HG02981 (cell line): ENCODE measurements around the gene FLT3LG.
A peak's percentile ranks its signal among the peaks of the same experiment; 100 is the strongest.

ENCODE experiments used
- ATAC-seq: cut with Tn5 transposase; IDR thresholded peaks from one replicate; pipeline ENCODE4 v1.9.1; 2021; ENCODE audit warnings: mild to moderate bottlenecking, moderate library complexity; ENCODE audit not compliant: unreplicated experiment

The FLT3LG gene

DNA sequence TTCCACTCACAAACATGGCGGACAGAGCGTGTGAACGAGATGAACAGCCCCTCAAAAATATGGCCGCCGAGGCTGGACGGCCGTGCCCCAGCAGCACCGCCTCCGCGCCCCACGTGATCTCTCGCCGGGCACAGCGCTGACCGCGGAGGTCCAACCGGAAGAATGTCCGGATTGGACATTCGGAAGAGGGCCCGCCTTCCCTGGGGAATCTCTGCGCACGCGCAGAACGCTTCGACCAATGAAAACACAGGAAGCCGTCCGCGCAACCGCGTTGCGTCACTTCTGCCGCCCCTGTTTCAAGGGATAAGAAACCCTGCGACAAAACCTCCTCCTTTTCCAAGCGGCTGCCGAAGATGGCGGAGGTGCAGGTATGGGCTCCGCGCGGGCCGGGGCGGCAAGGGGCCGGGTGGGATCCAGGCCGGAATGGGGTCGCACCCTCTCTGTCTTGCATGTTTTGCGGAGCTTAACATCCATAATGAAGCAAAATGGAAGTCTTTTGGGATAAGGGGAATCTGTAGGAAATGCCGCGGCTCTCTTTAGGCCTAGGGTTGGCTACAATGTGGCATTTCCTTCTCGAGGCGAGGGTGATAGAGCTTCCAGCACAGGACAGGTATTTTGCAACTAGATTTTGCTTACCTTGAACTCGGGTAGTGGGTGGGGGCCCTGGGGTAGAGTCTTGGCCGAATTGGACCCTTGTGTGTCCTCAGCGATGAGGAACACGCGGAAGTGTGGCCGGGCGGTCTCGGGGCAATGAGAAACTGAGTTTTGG is 13.4 kb downstream of the FLT3LG start, which contains the start of gene RPL13A:
TSS of gene RPL13A (plus strand) at position 332 of the 769 bp plus-strand sequence. CDS start at position 354, 22 bp downstream.
- ATAC-seq = peak; percentile 89

DNA sequence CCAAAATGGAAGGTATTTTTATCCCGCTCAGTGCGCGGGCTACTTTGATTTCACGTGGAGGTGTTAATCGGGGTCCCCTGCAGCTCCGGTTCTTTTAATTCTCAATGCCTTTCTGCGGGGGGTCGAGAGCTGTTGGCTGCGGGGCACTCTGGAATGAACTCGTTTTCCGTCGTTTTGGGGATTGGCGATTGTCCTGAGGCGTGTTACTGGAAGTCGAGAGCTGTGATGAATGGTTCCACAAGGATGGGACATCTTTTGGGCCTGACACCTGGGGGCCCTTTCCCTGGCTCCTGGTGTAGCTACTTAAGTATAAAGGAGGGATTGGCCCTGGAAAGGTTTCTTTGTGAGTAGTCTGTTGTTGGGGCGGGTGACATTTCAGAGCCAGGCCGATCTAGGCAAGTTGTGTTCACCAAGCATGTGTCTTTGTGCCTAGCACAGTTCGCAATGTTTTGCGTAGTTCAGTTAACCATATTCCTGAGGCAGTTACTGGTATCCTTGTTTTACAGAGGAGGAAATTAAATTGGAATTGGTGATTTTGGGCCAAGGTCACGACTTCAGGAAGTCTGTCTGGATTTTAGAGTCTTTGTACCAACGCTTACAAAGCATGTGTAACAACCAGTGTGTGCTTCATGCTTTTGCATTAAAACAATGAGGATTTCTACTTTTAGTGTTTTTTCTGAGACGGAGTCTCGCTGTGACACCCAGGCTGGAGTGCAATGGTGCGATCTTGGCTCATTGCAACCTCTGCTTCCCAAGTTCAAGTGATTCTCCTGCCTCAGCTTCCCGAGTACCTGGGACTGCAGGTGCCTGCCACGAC is 14.2 kb downstream of the FLT3LG start:
- no peak for ATAC-seq

GRCh38 chr19:49488863-49489537 is 15.0 kb downstream of the FLT3LG start:
- ATAC-seq = no peak

DNA sequence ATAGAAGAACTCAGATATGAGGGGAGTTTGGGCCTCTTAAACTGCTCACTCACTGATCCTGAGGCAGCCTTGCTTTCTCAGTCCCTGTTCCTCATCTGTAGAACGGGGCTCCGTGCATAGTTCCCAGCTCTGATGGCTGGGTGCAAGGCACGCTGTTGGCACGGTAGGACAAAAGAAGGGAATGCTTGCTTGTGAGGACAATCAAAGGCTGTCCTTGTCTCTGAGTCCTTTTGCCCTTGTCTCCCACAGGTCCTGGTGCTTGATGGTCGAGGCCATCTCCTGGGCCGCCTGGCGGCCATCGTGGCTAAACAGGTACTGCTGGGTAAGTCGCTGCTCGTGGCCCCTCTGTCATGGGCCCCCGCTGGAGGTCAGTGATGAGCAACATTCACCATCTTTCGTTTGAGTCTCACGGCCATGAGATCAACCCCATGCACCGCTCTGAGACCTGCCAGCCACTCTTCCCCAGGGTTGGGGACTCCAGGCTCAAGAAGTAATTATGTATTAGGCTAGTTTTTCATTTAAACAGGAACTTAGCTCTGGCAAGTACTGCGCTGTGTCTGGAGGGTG is 15.7 kb downstream of the FLT3LG start:
- no peak for ATAC-seq

DNA sequence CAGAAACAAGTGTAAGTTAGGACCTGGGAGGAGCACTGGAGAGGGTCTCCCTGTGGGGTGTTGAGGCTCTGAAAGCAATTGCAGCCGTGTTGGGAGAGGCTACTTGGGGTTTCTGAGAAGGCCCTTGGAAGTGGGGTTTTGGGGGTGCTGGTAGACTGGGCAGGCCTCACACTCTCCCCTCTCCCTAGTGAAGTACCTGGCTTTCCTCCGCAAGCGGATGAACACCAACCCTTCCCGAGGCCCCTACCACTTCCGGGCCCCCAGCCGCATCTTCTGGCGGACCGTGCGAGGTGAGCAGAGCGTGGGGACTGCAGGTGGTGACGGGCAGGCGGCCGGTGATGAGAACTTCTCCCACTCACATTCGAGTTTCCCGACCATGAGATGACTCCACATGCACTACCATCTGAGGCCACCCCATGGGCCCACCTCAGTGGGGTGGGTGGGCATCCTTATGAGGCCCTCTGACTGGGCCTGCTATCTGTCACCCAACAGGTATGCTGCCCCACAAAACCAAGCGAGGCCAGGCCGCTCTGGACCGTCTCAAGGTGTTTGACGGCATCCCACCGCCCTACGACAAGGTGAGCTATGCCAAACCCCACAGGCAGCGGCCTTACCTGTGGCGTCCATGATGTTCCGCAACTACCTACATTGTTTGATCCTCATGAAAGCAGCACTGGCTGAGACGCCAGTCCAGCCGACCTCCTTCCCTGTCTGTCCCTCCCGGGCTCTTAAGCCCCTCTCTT is 16.4 kb downstream of the FLT3LG start:
- no peak for ATAC-seq

- ATAC-seq = no peak
Observed at GRCh38 chr19:49491030-49491803, 17.2 kb downstream of the FLT3LG start.

GRCh38 chr19:49491804-49492572 is 18.0 kb downstream of the FLT3LG start:
- ATAC-seq = no peak

DNA sequence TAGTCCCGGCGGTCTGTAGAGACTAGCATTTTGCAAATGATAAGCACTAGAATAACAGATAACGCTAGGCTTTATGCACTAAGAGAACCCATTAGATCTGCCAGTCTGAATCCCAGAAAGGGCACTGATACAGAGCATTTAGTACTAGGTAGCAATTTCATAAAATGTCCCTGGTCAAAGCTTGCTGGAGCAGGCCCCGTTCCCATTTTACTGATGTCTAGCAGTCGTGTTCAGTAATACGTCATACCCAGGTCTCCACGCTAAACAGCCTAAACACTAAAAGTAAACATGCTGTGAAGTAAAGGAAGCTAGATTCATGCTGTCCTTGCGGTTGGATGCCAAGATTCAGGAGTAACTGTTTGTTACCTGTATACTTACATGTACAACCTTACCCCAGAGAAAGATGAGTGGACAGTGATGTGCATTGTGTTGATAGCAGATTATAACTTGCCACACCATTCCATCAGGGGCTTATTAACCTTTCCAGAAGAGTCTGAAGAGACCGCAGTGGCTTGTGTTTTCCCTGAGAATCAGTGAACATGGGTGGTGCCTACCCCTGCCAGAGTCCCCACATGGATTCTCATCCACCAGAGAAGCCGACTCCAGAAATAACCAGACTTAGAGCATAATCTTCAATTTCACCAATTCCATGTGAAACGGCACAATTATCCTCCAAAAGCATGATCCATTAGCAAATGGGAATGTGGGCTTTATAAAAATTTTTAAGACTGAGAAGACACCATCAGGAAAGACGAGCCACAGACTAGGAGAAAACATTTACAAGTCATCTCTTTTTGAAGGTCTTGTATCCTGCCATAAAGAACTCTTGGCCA is 18.8 kb downstream of the FLT3LG start:
- no peak for ATAC-seq

DNA sequence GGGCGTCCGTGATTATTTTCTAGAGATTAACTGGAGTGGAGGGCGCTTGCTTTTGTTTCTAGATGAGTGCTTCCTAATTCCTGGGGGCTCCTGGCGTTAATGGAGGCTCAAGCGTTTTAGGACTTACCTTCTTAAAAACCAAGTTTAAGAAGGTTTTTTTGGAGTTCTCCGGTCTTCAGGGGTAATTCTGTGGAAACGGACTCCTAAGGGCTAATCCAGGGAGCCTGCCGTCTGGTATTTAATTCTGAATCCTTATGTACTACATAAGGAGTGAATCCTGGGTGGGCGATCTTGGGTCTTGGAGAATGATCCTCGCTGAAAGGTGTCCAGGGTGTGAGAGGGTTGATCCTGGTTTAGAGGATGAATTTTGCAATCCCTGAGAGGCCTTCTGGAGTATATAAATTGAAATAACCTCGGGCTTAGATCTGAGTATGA is 22.6 kb downstream of the FLT3LG start:
- no peak for ATAC-seq

DNA sequence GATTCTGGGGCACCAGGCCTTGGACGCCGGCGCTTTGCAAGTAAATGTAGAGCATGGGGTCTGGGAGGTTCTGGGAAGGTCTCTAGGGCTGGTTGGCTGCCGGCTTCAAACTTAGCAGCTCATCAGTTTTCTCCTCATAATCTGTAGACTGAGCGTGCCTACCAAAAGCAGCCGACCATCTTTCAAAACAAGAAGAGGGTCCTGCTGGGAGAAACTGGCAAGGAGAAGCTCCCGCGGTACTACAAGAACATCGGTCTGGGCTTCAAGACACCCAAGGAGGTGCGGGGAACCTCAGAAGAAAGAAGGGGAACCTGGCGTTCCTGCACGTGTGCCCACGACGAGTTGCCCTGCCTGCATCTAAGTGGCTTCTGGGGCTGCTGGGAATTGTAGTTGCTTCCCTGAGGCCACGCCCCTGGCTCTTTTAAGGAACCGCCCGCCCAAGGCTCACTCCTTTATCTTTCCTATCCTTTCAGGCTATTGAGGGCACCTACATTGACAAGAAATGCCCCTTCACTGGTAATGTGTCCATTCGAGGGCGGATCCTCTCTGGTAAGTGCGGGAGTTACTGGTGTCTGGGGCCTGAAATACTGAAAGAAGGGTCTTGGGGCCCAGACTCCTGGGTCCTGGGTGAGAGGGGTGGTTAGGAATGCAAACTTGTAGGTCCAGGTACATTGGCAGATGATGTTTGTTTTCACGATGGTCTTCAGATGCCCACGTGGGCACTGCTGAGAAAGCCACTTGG is 23.2 kb downstream of the FLT3LG start:
- ATAC-seq = no peak

GRCh38 chr19:49497789-49498103 is 23.7 kb downstream of the FLT3LG start:
- ATAC-seq = no peak

GRCh38 chr19:49498475-49498874 is 24.5 kb downstream of the FLT3LG start:
- no peak for ATAC-seq

DNA sequence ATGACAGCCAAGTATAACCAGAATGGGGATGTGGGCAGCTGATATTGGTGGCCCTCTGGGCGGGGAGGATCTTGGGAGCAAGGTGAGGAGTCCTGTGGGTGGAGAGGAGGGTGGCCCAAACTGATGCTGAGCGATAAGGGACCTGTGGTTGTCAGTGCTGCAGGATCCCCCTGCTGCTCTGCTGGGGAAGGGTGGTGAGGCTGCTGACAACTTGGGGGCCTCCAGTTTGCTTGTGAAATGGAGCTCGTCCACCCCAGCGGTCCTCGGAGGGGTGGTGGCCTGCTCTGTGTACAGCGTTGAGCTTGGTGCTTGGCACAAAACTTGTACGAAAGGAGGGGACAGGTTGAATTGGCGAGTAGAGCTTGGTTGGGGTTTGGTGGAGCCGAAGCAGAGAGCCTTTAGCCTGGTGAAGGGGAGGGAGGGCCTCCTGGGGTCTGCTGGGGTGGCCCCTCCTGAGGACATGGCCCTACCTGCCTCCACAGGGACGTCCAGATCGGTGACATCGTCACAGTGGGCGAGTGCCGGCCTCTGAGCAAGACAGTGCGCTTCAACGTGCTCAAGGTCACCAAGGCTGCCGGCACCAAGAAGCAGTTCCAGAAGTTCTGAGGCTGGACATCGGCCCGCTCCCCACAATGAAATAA is 25.1 kb downstream of the FLT3LG start:
- no peak for ATAC-seq

DNA sequence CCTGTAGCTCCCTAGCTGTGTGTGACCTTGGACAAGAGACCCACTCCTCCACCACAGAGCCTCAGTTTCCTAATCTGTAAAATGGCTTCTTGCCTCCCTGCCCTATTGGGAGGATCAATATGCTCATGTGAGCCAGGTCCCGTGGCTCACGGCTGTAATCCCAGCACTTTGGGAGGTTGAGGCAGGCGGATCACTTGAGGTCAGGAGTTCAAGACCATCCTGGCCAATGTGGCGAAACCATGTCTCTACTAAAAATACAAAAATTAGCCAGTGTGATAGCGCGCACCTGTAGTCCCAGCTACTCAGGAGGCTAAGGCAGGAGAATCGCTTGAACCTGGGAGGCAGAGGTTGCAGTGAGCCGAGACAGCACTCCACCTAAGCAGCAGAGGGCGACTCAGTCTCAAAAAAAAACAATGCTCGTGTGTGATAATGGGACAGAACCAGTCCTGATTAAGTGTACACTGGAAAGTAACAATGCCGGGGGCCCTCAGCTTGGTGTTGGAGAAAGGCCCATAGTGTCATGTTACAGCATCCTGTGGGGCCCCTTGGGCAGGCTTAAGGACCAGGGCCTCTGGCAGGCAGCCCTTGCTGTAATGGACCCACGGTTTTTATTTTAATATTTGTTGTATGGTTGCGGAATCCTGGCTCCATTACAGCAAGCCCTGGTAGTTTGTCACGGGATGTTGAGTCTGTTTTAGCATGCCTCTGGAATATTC is 29.0 kb downstream of the FLT3LG start:
- ATAC-seq = no peak

GRCh38 chr19:49503582-49503962 is 29.6 kb downstream of the FLT3LG start:
- ATAC-seq = no peak

DNA sequence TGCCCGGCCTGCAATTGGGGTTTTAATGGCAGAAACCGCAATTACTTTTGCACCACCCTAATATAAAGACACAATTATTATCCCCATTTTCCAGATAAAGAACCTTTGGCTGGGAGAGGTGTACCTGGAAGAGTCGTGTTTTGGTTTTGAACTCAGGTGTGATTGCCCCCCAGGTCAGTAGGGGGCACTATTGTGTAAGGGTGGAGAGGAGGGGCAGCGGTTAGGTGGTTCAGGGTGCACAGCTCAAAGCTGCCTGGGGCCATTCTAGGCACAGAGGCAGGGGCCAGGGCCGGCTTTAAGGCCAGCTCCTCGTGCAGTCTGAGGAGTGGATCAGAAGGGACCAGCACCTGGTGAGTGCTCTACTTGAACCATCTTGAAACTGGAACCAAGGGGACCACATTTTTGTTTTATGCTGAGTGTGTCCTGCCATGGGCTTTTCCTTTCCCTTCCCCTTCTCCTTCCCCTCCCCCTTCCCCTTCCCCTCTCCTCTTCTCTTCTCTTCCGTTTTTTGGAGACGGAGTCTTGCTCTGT is 32.6 kb downstream of the FLT3LG start:
- no peak for ATAC-seq
